MG63 (cell line): Measurements from ENCODE around the gene CADPS. TPM values are rescaled to one million over a fixed set of nuclear protein-coding genes. Genes with fewer than 3 reads are reported as not detected.

ENCODE experiments used
- DNase-seq: peaks from one replicate; pipeline ENCODE4 v3.0.0-alpha.2; 2020
- H3K27me3 ChIP-seq: fragments of 250-450 bp; sonication (Bioruptor Pico); 2 replicates; pipeline ENCODE4 v1.5.1; 2020; ENCODE audit warnings: mild to moderate bottlenecking, moderate library complexity
- H3K36me3 ChIP-seq: fragments of 250-450 bp; sonication (Bioruptor Pico); 2 replicates; pipeline ENCODE4 v1.5.1; 2020; ENCODE audit warnings: mild to moderate bottlenecking, moderate library complexity
- H3K4me3 ChIP-seq: fragments of 250-450 bp; sonication (Bioruptor Pico); 2 replicates; pipeline ENCODE4 v1.5.1; 2020; ENCODE audit warnings: mild to moderate bottlenecking, moderate library complexity
- H3K9me3 ChIP-seq: fragments of 250-450 bp; sonication (Bioruptor Pico); 2 replicates; pipeline ENCODE4 v1.5.1; 2020; ENCODE audit warnings: mild to moderate bottlenecking, moderate library complexity
- total RNA-seq: library from RNA; depleted of rRNA; stranded (reverse); fragments of >200 nt; shearing (Covaris generic); gene quantifications from 2 replicates; pipeline ENCODE4 v1.2.3, GENCODE V29; 2014; ENCODE audit warnings: low replicate concordance

Gene CADPS
- total RNA-seq, 1 experiment from 2014 or later = 0.07 TPM

GRCh38 chr3:62356356-62356755 is 518.9 kb downstream of the CADPS start:
- Histone ChIP-seq H3K27me3 (no peaks in the 10 kb centered on the region), H3K4me3 (no peak overlapping the region), H3K36me3 (no peaks in the 10 kb centered on the region), H3K9me3 (no peaks in the 10 kb centered on the region)
- no peak for DNase-seq

- no peaks in the 10 kb centered on the region for H3K27me3 ChIP-seq
- no peaks in the 10 kb centered on the region for H3K36me3 ChIP-seq
- DNase-seq = no peak
- no peaks in the 10 kb centered on the region for H3K9me3 ChIP-seq
- H3K4me3 ChIP-seq = no peak overlapping the region
Measured at GRCh38 chr3:62355703-62356102, 519.5 kb downstream of the CADPS start.
